ENCODE results near the gene CDR2. TPM values are rescaled to one million over a fixed set of nuclear protein-coding genes. Genes with fewer than 3 reads are reported as not detected.

CDR2 gene
- total RNA-seq, 4 donors from 2014 or later = 20.1 to 26.8 (median 25.3) TPM

GRCh38 chr16:22397464-22397863, 23.0 kb upstream of the CDR2 start:
- ATAC-seq (ENCODE audit: low FRiP score) (no peak), DNase-seq (ENCODE audit: low spot score) (no peak)
- TF ChIP-seq CTCF (IDR thresholded peaks at IDR 0.05) = no peak

- TF ChIP-seq CTCF (IDR thresholded peaks at IDR 0.05) = no peak
- DNase-seq (ENCODE audit: low spot score) = no peak
- ATAC-seq (ENCODE audit: low FRiP score) = no peak
Observed at GRCh38 chr16:22395960-22396359, 21.5 kb upstream of the CDR2 start.

GRCh38 chr16:22394121-22394520, 19.7 kb upstream of the CDR2 start:
- TF ChIP-seq CTCF (IDR thresholded peaks at IDR 0.05) = no peak
- DNase-seq (ENCODE audit: low spot score) = no peak
- no peak for ATAC-seq (ENCODE audit: low FRiP score)

GRCh38 chr16:22388101-22388644, 13.8 kb upstream of the CDR2 start:
- TF ChIP-seq CTCF (IDR thresholded peaks at IDR 0.05) = no peak
- ATAC-seq (ENCODE audit: low FRiP score) (no peak), DNase-seq (ENCODE audit: low spot score) (no peak)

GRCh38 chr16:22386976-22387375, 12.6 kb upstream of the CDR2 start:
- ATAC-seq (ENCODE audit: low FRiP score) (no peak), DNase-seq (ENCODE audit: low spot score) (no peak)
- TF ChIP-seq CTCF (IDR thresholded peaks at IDR 0.05) = no peak

GRCh38 chr16:22385196-22385595, 10.8 kb upstream of the CDR2 start:
- no peak for DNase-seq (ENCODE audit: low spot score)
- TF ChIP-seq CTCF (IDR thresholded peaks at IDR 0.05) = no peak
- no peak for ATAC-seq (ENCODE audit: low FRiP score)

GRCh38 chr16:22383827-22384226, 9.4 kb upstream of the CDR2 start:
- TF ChIP-seq CTCF (IDR thresholded peaks at IDR 0.05) = no peak
- DNase-seq (ENCODE audit: low spot score) = no peak
- ATAC-seq (ENCODE audit: low FRiP score) = no peak
